Umbilical cord (tissue), 2 donors: ENCODE measurements around the gene HINT2. TPM values are rescaled to one million over a fixed set of nuclear protein-coding genes. Genes with fewer than 3 reads are reported as not detected.

Experiments
- DNase-seq: peaks from one replicate; pipeline ENCODE4 v3.0.0-alpha.2; 2015; ENCODE audit warnings: low spot score
- total RNA-seq: library from RNA; depleted of rRNA; stranded (reverse); fragments of >200 nt; gene quantifications from one replicate; pipeline ENCODE4 v1.2.3, GENCODE V29; 2014; ENCODE audit warnings: low replicate concordance; ENCODE audit not compliant: insufficient read depth

HINT2 gene
- total RNA-seq, 1 donor from 2014 or later, result 2.9 TPM

GRCh38 chr9:35811381-35812024, 3.3 kb downstream of the HINT2 start:
- DNase-seq, result no peak

- no peak for DNase-seq
Observed at GRCh38 chr9:35810122-35810521, 4.7 kb downstream of the HINT2 start.

- no peak for DNase-seq
Observed at GRCh38 chr9:35808433-35808832, 6.4 kb downstream of the HINT2 start.

- no peak for DNase-seq
Observed at GRCh38 chr9:35806101-35806500, 8.7 kb downstream of the HINT2 start.

- no peak for DNase-seq
Observed at GRCh38 chr9:35801328-35802128, 13.3 kb downstream of the HINT2 start.

GRCh38 chr9:35800530-35800929, 14.3 kb downstream of the HINT2 start:
- no peak for DNase-seq

GRCh38 chr9:35798658-35799374, 16.0 kb downstream of the HINT2 start:
- DNase-seq, result no peak

GRCh38 chr9:35797311-35798109, 17.3 kb downstream of the HINT2 start:
- no peak for DNase-seq

- DNase-seq, result no peak
Observed at GRCh38 chr9:35795695-35796094, 19.1 kb downstream of the HINT2 start.

GRCh38 chr9:35793461-35793860, 21.4 kb downstream of the HINT2 start:
- DNase-seq, result no peak

- DNase-seq, result no peak
Observed at GRCh38 chr9:35792826-35793225, 22.0 kb downstream of the HINT2 start.

GRCh38 chr9:35792024-35792813, 22.6 kb downstream of the HINT2 start:
- DNase-seq, result no peak

GRCh38 chr9:35791297-35791921, 23.4 kb downstream of the HINT2 start, which contains the start of gene NPR2:
TSS of gene NPR2 (plus strand) at chr9:35791591. CDS start at chr9:35792409, 818 bp downstream.
- DNase-seq, result peak; percentile 38

GRCh38 chr9:35790385-35791296, 24.2 kb downstream of the HINT2 start:
- peak; percentile 92 for DNase-seq

GRCh38 chr9:35790025-35790384, 24.8 kb downstream of the HINT2 start:
- DNase-seq, result no peak

GRCh38 chr9:35789541-35789940, 25.3 kb downstream of the HINT2 start:
- DNase-seq, result no peak

- no peak for DNase-seq
Observed at GRCh38 chr9:35783418-35783817, 31.4 kb downstream of the HINT2 start.

GRCh38 chr9:35781066-35781465, 33.8 kb downstream of the HINT2 start:
- no peak for DNase-seq

GRCh38 chr9:35778496-35778895, 36.3 kb downstream of the HINT2 start:
- no peak for DNase-seq
